Upper lobe of left lung (tissue), 6 donors: ENCODE results near the gene AHI1. TPM values are rescaled to one million over a fixed set of nuclear protein-coding genes. Genes with fewer than 3 reads are reported as not detected.

ENCODE experiments used
- ATAC-seq, 2 donors: fragments of 200-7000 bp; cut with Tn5 transposase; one replicate each; pipeline ENCODE4 v1.9.1; 2022; ENCODE audit warnings: mild to moderate bottlenecking in 2 of 2, moderate library complexity in 2 of 2; ENCODE audit not compliant: low FRiP score in 2 of 2
- DNase-seq, 2 donors: peaks; one replicate each; pipeline ENCODE4 v3.0.0-alpha.2; 2019 to 2020
- H3K27ac ChIP-seq, 4 donors: fragments of 200-600 bp; sonication (generic); one replicate each; pipeline ENCODE4 v1.5.1; 2016 to 2019
- H3K27me3 ChIP-seq, 4 donors: fragments of 200-600 bp; sonication (generic); one replicate each; pipeline ENCODE4 v1.5.1; 2017 to 2019
- H3K36me3 ChIP-seq, 4 donors: fragments of 200-600 bp; sonication (generic); one replicate each; pipeline ENCODE4 v1.5.1; 2016 to 2019
- H3K4me1 ChIP-seq, 4 donors: fragments of 200-600 bp; sonication (generic); one replicate each; pipeline ENCODE4 v1.5.1; 2018 to 2019
- H3K4me3 ChIP-seq, 4 donors: fragments of 200-600 bp; sonication (generic); one replicate each; pipeline ENCODE4 v1.5.1; 2017 to 2019; ENCODE audit warnings: mild to moderate bottlenecking in 2 of 4, moderate library complexity in 1 of 4
- H3K9me3 ChIP-seq, 4 donors: fragments of 200-600 bp; sonication (generic); one replicate each; pipeline ENCODE4 v1.5.1; 2018 to 2019
- CTCF ChIP-seq, 6 experiments: fragments of 450-650 bp in 4 of 6; fragments of 200-600 bp in 2 of 6; sonication (generic) in 2 of 6; IDR thresholded peaks; one replicate each; pipeline ENCODE4 v1.5.1; 2016 to 2019; ENCODE audit warnings: antibody characterized with exemption in 6 of 6
- EP300 ChIP-seq, 4 donors: sonication (generic); formaldehyde crosslinking; IDR thresholded peaks; one replicate each; pipeline ENCODE4 v1.5.1; 2017; ENCODE audit warnings: antibody characterized with exemption in 4 of 4, control low read depth in 2 of 4
- POLR2A ChIP-seq, 4 donors: fragments of 450-650 bp; IDR thresholded peaks; one replicate each; pipeline ENCODE4 v1.5.1; 2016 to 2017; ENCODE audit warnings: antibody characterized with exemption in 4 of 4, mild to moderate bottlenecking in 2 of 4
- POLR2AphosphoS5 ChIP-seq, 2 donors: sonication (generic); formaldehyde crosslinking; IDR thresholded peaks; one replicate each; pipeline ENCODE4 v1.5.1; 2017; ENCODE audit warnings: antibody characterized with exemption in 2 of 2
- WGBS, 2 donors: methylation state at CpG; one replicate each; pipeline ENCODE4 v1.1.5; 2017 to 2018; 5-methylcytosine and 5-hydroxymethylcytosine counted together
- total RNA-seq, 6 donors: library from RNA; depleted of rRNA in 4 of 6; stranded (reverse); fragments of >200 nt in 4 of 6; gene quantifications; one replicate each; pipeline versions ENCODE4 v1.1.0 to v1.2.1, GENCODE V29; 2016 to 2021
- donor health status: DM: no; HTN: no; CAD: no; lungs with moderate emphysema.
- donor health status: DM: no; HTN: yes; CAD: no; lungs with severe emphysema.

The AHI1 gene
- total RNA-seq, 6 donors from 2014 or later: 17.1 to 57.6 (median 40.3) TPM

GRCh38 chr6:135314543-135314942 lies 183.0 kb downstream of the AHI1 start:
- no peak for TF ChIP-seq CTCF (IDR thresholded peaks at IDR 0.05)
- TF ChIP-seq POLR2A (IDR thresholded peaks at IDR 0.05): no peak
- TF ChIP-seq EP300 (IDR thresholded peaks at IDR 0.05): no peak
- no peak for TF ChIP-seq POLR2AphosphoS5 (IDR thresholded peaks at IDR 0.05)
- 79 to 95% methylated on average over 1 of the region's 1 CpG for WGBS, 2 donors

GRCh38 chr6:135311446-135312200 lies 185.9 kb downstream of the AHI1 start:
- Histone ChIP-seq H3K27ac (no peak overlapping the region), H3K9me3 (no peaks in the 10 kb centered on the region), H3K4me1 (no peaks in the 10 kb centered on the region), H3K36me3 (peaks cover 0 to 3% (median 0%) of the 10 kb centered on the region in 4 donors), H3K27me3 (no peaks in the 10 kb centered on the region), H3K4me3 (no peak overlapping the region)
- no peak for TF ChIP-seq POLR2AphosphoS5 (IDR thresholded peaks at IDR 0.05)
- no peak for TF ChIP-seq CTCF (IDR thresholded peaks at IDR 0.05)
- TF ChIP-seq POLR2A (IDR thresholded peaks at IDR 0.05): no peak
- no peak for TF ChIP-seq EP300 (IDR thresholded peaks at IDR 0.05)
- ATAC-seq (no peak), DNase-seq (no peak)
- WGBS, 2 donors: 89 to 90% methylated on average over 4 of the region's 4 CpGs

More at GRCh38 chr6:135314543-135314942, 183.0 kb downstream of the AHI1 start:
- Histone ChIP-seq H3K9me3 (no peaks in the 10 kb centered on the region), H3K27ac (no peak overlapping the region), H3K36me3 (peaks cover 0 to 3% (median 0%) of the 10 kb centered on the region in 4 donors), H3K4me1 (no peaks in the 10 kb centered on the region), H3K27me3 (no peaks in the 10 kb centered on the region), H3K4me3 (no peak overlapping the region)
- ATAC-seq (no peak), DNase-seq (no peak)

- WGBS, 2 donors: 64 to 69% methylated on average over 1 of the region's 1 CpG
These were observed 187.2 kb downstream of the AHI1 start for GRCh38 chr6:135310291-135310690.

GRCh38 chr6:135306740-135307420 lies 190.7 kb downstream of the AHI1 start:
- no peak for DNase-seq
- WGBS, 2 donors: 77 to 79% methylated on average over 5 of the region's 5 CpGs
- Histone ChIP-seq H3K27me3 (no peaks in the 10 kb centered on the region), H3K4me1 (no peaks in the 10 kb centered on the region), H3K27ac (no peak overlapping the region), H3K36me3 (no peaks in the 10 kb centered on the region), H3K4me3 (no peak overlapping the region), H3K9me3 (no peaks in the 10 kb centered on the region)
- peak in 1 of 2 donors; percentile 59 for ATAC-seq
- TF ChIP-seq POLR2A (IDR thresholded peaks at IDR 0.05) (no peak), EP300 (IDR thresholded peaks at IDR 0.05) (no peak), POLR2AphosphoS5 (IDR thresholded peaks at IDR 0.05) (no peak), CTCF (IDR thresholded peaks at IDR 0.05) (no peak)

More at GRCh38 chr6:135310291-135310690, 187.2 kb downstream of the AHI1 start:
- Histone ChIP-seq H3K36me3 (peaks cover 0 to 3% (median 0%) of the 10 kb centered on the region in 4 donors), H3K9me3 (no peaks in the 10 kb centered on the region), H3K27me3 (no peaks in the 10 kb centered on the region), H3K27ac (no peak overlapping the region), H3K4me1 (no peaks in the 10 kb centered on the region), H3K4me3 (no peak overlapping the region)
- DNase-seq: no peak
- no peak for ATAC-seq
- TF ChIP-seq CTCF (IDR thresholded peaks at IDR 0.05): no peak
- no peak for TF ChIP-seq POLR2AphosphoS5 (IDR thresholded peaks at IDR 0.05)
- TF ChIP-seq POLR2A (IDR thresholded peaks at IDR 0.05): no peak
- no peak for TF ChIP-seq EP300 (IDR thresholded peaks at IDR 0.05)
